Fibroblast of skin of back (primary cell): Measurements from ENCODE around the gene CNOT9. TPM values are rescaled to one million over a fixed set of nuclear protein-coding genes. Genes with fewer than 3 reads are reported as not detected.
"Not testable (repeated sequence)": the region's sequence is repeated elsewhere in the genome, so short reads cannot be mapped to it uniquely, and the experiment has no call there.

Experiments used
- DNase-seq: peaks from one replicate; pipeline ENCODE4 v3.0.0-alpha.2; 2013
- polyA plus RNA-seq, 2 experiments: library from polyadenylated mRNA; unstranded; fragments of 120-200 nt; gene quantifications; one replicate each; pipeline ENCODE4 v1.2.1, GENCODE V29; 2013; ENCODE audit not compliant: insufficient read length in 2 of 2

Gene CNOT9
- polyA plus RNA-seq (2013, experiment 1 of 2; ENCODE audit: insufficient read length): 47.3 TPM
- 27.1 TPM for polyA plus RNA-seq (2013, experiment 2 of 2; ENCODE audit: insufficient read length)

GRCh38 chr2:218568190-218569037 lies at the start of gene CNOT9, which contains the start of gene USP37:
TSS of gene CNOT9 (plus strand) at chr2:218568839. CDS start at chr2:218568955, 116 bp downstream.
TSS of gene USP37 (minus strand) at chr2:218568351. CDS start at chr2:218558653, 9,698 bp downstream.
- DNase-seq: peak; percentile 97

- no peak for DNase-seq
Measured at GRCh38 chr2:218518876-218519275, 49.8 kb upstream of the CNOT9 start.

GRCh38 chr2:218523651-218524050 lies 45.0 kb upstream of the CNOT9 start:
- no peak for DNase-seq

GRCh38 chr2:218528409-218528808 lies 40.2 kb upstream of the CNOT9 start:
- DNase-seq: not testable (repeated sequence)

- DNase-seq: no peak
Measured at GRCh38 chr2:218529990-218530389, 38.6 kb upstream of the CNOT9 start.

GRCh38 chr2:218536804-218537494 lies 31.7 kb upstream of the CNOT9 start:
- DNase-seq: no peak

- DNase-seq: no peak
Measured at GRCh38 chr2:218540015-218540414, 28.6 kb upstream of the CNOT9 start.

- no peak for DNase-seq
Measured at GRCh38 chr2:218546012-218546411, 22.6 kb upstream of the CNOT9 start.

GRCh38 chr2:218547511-218547910 lies 21.1 kb upstream of the CNOT9 start:
- DNase-seq: no peak

- DNase-seq: no peak
Measured at GRCh38 chr2:218547978-218548377, 20.7 kb upstream of the CNOT9 start.

- not testable (repeated sequence) for DNase-seq
Measured at GRCh38 chr2:218554225-218554624, 14.4 kb upstream of the CNOT9 start.

- no peak for DNase-seq
Measured at GRCh38 chr2:218555527-218555926, 13.1 kb upstream of the CNOT9 start.

GRCh38 chr2:218557941-218558340 lies 10.7 kb upstream of the CNOT9 start:
- no peak for DNase-seq

GRCh38 chr2:218558986-218559385 lies 9.7 kb upstream of the CNOT9 start:
- DNase-seq: no peak

GRCh38 chr2:218564056-218564455 lies 4.6 kb upstream of the CNOT9 start:
- no peak for DNase-seq

- no peak for DNase-seq
Measured at GRCh38 chr2:218566296-218566695, 2.3 kb upstream of the CNOT9 start.

GRCh38 chr2:218567797-218568189 lies 846 bp upstream of the CNOT9 start:
- DNase-seq: no peak

GRCh38 chr2:218569038-218569431 lies 396 bp downstream of the CNOT9 start:
- peak; percentile 52 for DNase-seq

GRCh38 chr2:218569661-218570500 lies 1.2 kb downstream of the CNOT9 start:
- DNase-seq: peak; percentile 11

GRCh38 chr2:218570850-218571249 lies 2.2 kb downstream of the CNOT9 start:
- peak; percentile 30 for DNase-seq

GRCh38 chr2:218576854-218577253 lies 8.2 kb downstream of the CNOT9 start:
- no peak for DNase-seq

GRCh38 chr2:218577482-218578220 lies 9.0 kb downstream of the CNOT9 start:
- no peak for DNase-seq
